Calu3 (cell line): ENCODE measurements around the gene TRAPPC14. TPM values are rescaled to one million over a fixed set of nuclear protein-coding genes. Genes with fewer than 3 reads are reported as not detected.

Experiments
- BruUV-seq: library from RNA; stranded (reverse); fragments of 400-500 nt; replicated peaks from 2 replicates; lab custom pipeline; 2021; lab: Mats Ljungman, UMichigan
- CTCF ChIA-PET: fragments of 300-600 bp; sonication (Branson Sonifier 250); formaldehyde crosslinking; loops from one replicate; lab custom pipeline; 2022; ENCODE audit warnings: antibody characterized with exemption; lab: Charles Lee
- DNase-seq: peaks from one replicate; pipeline ENCODE4 v3.0.0; 2022
- H3K27ac Mint-ChIP-seq: one replicate; pipeline ENCODE4 v1.8.0; 2022; ENCODE audit warnings: mixed read lengths; ENCODE audit not compliant: unreplicated experiment
- H3K27me3 Mint-ChIP-seq: one replicate; pipeline ENCODE4 v1.8.0; 2022; ENCODE audit warnings: mixed read lengths; ENCODE audit not compliant: unreplicated experiment
- H3K36me3 Mint-ChIP-seq: one replicate; pipeline ENCODE4 v1.8.0; 2022; ENCODE audit warnings: mild to moderate bottlenecking, moderate library complexity, mixed read lengths; ENCODE audit not compliant: insufficient read depth, unreplicated experiment
- H3K4me1 Mint-ChIP-seq: one replicate; pipeline ENCODE4 v1.8.0; 2022; ENCODE audit warnings: mild to moderate bottlenecking, low read depth, mixed read lengths; ENCODE audit not compliant: unreplicated experiment
- H3K4me3 Mint-ChIP-seq: one replicate; pipeline ENCODE4 v1.8.0; 2022; ENCODE audit warnings: mild to moderate bottlenecking, low read depth, moderate library complexity, mixed read lengths; ENCODE audit not compliant: unreplicated experiment
- H3K9me3 Mint-ChIP-seq: one replicate; pipeline ENCODE4 v1.8.0; 2022; ENCODE audit warnings: low read depth, mixed read lengths; ENCODE audit not compliant: unreplicated experiment
- intact Hi-C: fragments of 100-400 bp; cut with micrococcal nuclease; formaldehyde crosslinking; loops from one replicate; pipeline ENCODE4 v1.10.0; 2022; ENCODE audit not compliant: unreplicated experiment
- total RNA-seq: library from RNA; stranded (reverse); gene quantifications from 2 replicates; pipeline ENCODE4 v1.2.3, GENCODE V29; 2022
- TF ChIP-seq, protein P1 (sequence below): fragments of 200-600 bp; IDR thresholded peaks from one replicate; pipeline ENCODE4 v1.8.0; 2022; ENCODE audit warnings: antibody characterized with exemption; ENCODE audit not compliant: unreplicated experiment

Gene TRAPPC14
- total RNA-seq, 1 experiment from 2014 or later, result 17.5 TPM

DNA sequence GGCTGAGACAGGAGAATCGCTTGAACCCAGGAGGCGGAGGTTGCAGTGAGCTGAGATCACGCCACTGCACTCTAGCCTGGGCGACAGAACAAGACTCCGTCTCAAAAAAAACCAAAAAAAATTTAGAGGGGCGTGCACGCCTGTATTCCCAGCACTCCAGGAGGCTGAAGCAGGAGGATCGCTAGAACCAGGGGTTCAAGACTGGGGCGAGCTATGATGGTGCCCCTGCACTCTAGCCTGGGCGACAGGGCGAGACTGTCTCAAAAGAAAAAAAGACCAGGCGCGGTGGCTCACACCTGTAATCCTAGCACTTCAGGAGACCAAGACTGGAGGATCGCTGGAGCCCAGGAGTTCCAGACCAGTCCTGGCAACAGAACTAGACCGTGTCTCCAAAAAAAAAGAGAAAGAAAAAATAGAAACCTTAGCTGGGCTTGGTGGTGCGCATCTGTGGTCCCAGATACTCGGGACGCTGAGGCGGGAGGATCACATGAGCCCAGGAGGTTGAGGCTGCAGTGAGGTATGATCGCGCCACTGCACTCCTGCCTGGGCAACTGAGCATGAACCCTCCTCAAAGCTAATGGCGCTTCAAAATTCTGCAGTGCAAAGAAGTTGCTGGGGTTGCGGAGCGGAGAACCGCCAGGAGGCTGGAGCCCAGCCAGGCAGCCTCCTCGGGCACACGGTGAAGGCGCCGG, 32.1 kb downstream of the TRAPPC14 start:
- intact Hi-C loops, result no loop called here
- Mint-ChIP-seq H3K4me3 (peak overlapping the region; percentile 88), H3K4me1 (peaks cover 6% of the 10 kb centered on the region), H3K27me3 (no peaks in the 10 kb centered on the region), H3K9me3 (no peaks in the 10 kb centered on the region), H3K36me3 (peaks cover 31% of the 10 kb centered on the region), H3K27ac (peak overlapping the region; percentile 93)
- no peak for DNase-seq
- CTCF ChIA-PET, result no interaction called here
- TSS peak; percentile 75 for BruUV-seq
- TF ChIP-seq, protein P1, sequence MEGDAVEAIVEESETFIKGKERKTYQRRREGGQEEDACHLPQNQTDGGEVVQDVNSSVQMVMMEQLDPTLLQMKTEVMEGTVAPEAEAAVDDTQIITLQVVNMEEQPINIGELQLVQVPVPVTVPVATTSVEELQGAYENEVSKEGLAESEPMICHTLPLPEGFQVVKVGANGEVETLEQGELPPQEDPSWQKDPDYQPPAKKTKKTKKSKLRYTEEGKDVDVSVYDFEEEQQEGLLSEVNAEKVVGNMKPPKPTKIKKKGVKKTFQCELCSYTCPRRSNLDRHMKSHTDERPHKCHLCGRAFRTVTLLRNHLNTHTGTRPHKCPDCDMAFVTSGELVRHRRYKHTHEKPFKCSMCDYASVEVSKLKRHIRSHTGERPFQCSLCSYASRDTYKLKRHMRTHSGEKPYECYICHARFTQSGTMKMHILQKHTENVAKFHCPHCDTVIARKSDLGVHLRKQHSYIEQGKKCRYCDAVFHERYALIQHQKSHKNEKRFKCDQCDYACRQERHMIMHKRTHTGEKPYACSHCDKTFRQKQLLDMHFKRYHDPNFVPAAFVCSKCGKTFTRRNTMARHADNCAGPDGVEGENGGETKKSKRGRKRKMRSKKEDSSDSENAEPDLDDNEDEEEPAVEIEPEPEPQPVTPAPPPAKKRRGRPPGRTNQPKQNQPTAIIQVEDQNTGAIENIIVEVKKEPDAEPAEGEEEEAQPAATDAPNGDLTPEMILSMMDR, result no peak

DNA sequence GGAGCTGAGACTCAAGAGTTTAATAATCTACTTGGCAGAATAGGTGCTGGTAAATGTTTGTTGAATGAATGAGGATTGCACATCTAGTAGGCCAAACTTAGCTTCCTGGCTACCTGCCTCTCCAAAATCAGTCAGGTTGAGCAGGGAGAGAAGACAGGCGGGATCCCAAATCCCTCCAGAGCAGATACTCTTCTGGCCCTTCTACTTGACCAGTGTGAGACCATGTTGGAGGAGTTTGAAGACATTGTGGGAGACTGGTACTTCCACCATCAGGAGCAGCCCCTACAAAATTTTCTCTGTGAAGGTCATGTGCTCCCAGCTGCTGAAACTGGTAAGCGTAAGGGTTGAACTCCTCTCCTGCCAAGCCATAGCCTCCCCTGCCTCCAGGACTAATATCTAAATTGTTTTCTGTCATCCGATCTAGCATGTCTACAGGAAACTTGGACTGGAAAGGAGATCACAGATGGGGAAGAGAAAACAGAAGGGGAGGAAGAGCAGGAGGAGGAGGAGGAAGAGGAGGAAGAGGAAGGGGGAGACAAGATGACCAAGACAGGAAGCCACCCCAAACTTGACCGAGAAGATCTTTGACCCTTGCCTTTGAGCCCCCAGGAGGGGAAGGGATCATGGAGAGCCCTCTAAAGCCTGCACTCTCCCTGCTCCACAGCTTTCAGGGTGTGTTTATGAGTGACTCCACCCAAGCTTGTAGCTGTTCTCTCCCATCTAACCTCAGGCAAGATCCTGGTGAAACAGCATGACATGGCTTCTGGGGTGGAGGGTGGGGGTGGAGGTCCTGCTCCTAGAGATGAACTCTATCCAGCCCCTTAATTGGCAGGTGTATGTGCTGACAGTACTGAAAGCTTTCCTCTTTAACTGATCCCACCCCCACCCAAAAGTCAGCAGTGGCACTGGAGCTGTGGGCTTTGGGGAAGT, 34.0 kb downstream of the TRAPPC14 start:
- BruUV-seq, result no TSS peak
- intact Hi-C loops, result no loop called here
- Mint-ChIP-seq H3K9me3 (no peaks in the 10 kb centered on the region), H3K4me3 (no peak overlapping the region), H3K27me3 (no peaks in the 10 kb centered on the region), H3K36me3 (peaks cover 35% of the 10 kb centered on the region), H3K27ac (no peak overlapping the region), H3K4me1 (peaks cover 8% of the 10 kb centered on the region)
- CTCF ChIA-PET, result no interaction called here
- DNase-seq, result no peak
- TF ChIP-seq, protein P1, result no peak

DNA sequence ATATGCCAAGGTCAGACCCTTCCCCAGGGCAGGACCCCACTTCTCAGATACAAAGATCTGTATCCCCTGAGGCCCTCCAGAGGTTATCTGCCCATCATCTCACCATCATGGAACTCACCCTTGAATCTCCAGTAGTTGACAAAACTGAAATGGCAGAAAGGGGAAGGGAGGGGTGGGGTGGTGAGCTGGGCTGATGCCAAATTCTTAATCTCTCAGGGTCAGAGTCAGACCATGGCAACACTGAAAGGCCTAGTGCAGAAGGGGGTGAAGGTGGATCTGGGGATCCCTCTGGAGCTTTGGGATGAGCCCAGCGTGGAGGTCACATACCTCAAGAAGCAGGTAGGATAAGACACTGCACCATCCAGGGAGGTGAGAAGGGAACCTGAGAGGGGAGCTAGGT, 36.0 kb downstream of the TRAPPC14 start:
- TF ChIP-seq, protein P1, result no peak
- H3K27ac Mint-ChIP-seq, result no peak overlapping the region
- BruUV-seq, result no TSS peak
- no peak for DNase-seq
- CTCF ChIA-PET, result no interaction called here
- H3K4me3 Mint-ChIP-seq, result no peak overlapping the region
- intact Hi-C loops, result no loop called here
- H3K36me3 Mint-ChIP-seq, result peaks cover 43% of the 10 kb centered on the region
- peaks cover 8% of the 10 kb centered on the region for H3K4me1 Mint-ChIP-seq
- H3K9me3 Mint-ChIP-seq, result no peaks in the 10 kb centered on the region
- no peaks in the 10 kb centered on the region for H3K27me3 Mint-ChIP-seq

DNA sequence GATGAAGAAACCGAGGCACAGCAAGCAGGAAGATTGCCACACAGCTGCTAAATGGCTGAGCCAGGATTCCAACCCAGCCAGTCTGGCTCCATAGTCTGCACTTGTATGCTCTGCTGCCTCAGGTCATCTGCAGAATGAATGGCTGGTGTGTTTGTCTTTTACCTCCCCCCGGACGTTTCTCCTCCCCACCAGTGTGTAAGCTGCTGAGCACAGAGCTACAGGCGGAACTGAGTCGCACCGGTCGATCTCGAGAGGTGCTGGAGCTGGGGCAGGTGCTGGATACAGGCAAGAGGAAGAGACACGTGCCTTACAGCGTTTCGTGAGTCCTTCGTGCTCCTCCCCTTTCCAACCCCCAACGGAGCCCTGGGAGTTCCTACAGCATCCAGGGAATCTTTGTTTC, 36.5 kb downstream of the TRAPPC14 start:
- no TSS peak for BruUV-seq
- H3K4me3 Mint-ChIP-seq, result no peak overlapping the region
- CTCF ChIA-PET, result no interaction called here

More for the DNA sequence above, 36.5 kb downstream of the TRAPPC14 start:
- no peaks in the 10 kb centered on the region for H3K27me3 Mint-ChIP-seq
- H3K36me3 Mint-ChIP-seq, result peaks cover 38% of the 10 kb centered on the region
- no peaks in the 10 kb centered on the region for H3K9me3 Mint-ChIP-seq
- no peak overlapping the region for H3K27ac Mint-ChIP-seq
- TF ChIP-seq, protein P1, result no peak
- intact Hi-C loops, result no loop called here
- peaks cover 8% of the 10 kb centered on the region for H3K4me1 Mint-ChIP-seq
- no peak for DNase-seq
